H1 (cell line): ENCODE results near the gene VSNL1. TPM values are rescaled to one million over a fixed set of nuclear protein-coding genes. Genes with fewer than 3 reads are reported as not detected.

Experiments
- BACH1 ChIP-seq: IDR thresholded peaks from 2 replicates; pipeline ENCODE4 v1.6.1; 2012; ENCODE audit warnings: low read length, improper control_type of control experiment
- BCL11A ChIP-seq, 2 experiments: IDR thresholded peaks; one replicate each; pipeline ENCODE4 v1.6.1; 2011; ENCODE audit warnings: low read depth in 2 of 2, low read length in 2 of 2, mild to moderate bottlenecking in 2 of 2
- BRCA1 ChIP-seq: IDR thresholded peaks from 2 replicates; pipeline ENCODE4 v1.6.1; 2012; ENCODE audit warnings: low read depth, low read length, improper control_type of control experiment
- CHD1 ChIP-seq: IDR thresholded peaks from 2 replicates; pipeline ENCODE4 v1.6.1; 2012; ENCODE audit warnings: low read depth, low read length, improper control_type of control experiment
- CHD7 ChIP-seq: fragments of 300-600 bp; sonication (generic); IDR thresholded peaks from 2 replicates; pipeline ENCODE4 v1.7.1; 2012; ENCODE audit warnings: low read length, moderate library complexity, mild to moderate bottlenecking, inconsistent platforms; ENCODE audit not compliant: insufficient replicate concordance
- CREB1 ChIP-seq: IDR thresholded peaks from 2 replicates; pipeline ENCODE4 v1.6.1; 2012; ENCODE audit warnings: inconsistent platforms
- HDAC6 ChIP-seq: IDR thresholded peaks from one replicate; pipeline ENCODE4 v1.7.1; 2012; ENCODE audit warnings: low read depth, mild to moderate bottlenecking, inconsistent platforms, low read length, moderate library complexity
- POLR2A ChIP-seq, 2 experiments: IDR thresholded peaks; 1 replicate in 1 of 2; 2 replicates in 1 of 2; pipeline ENCODE4 v1.6.1; 2011; ENCODE audit warnings: low read depth in 2 of 2, low read length in 2 of 2, mild to moderate bottlenecking in 2 of 2; ENCODE audit errors: control extremely low read depth in 1 of 2
- RFX5 ChIP-seq: IDR thresholded peaks from 2 replicates; pipeline ENCODE4 v1.6.1; 2011; ENCODE audit warnings: low read depth, low read length, improper control_type of control experiment, borderline replicate concordance
- SIX5 ChIP-seq: IDR thresholded peaks from 2 replicates; pipeline ENCODE4 v1.6.1; 2011; ENCODE audit warnings: mild to moderate bottlenecking, low read depth, low read length
- TBP ChIP-seq: IDR thresholded peaks from 2 replicates; pipeline ENCODE4 v1.6.1; 2011; ENCODE audit warnings: low read depth, low read length, improper control_type of control experiment
- ZNF274 ChIP-seq: IDR thresholded peaks from 2 replicates; pipeline ENCODE4 v1.7.0; 2012; ENCODE audit warnings: low read length, borderline replicate concordance; ENCODE audit errors: extremely low read depth
- polyA plus RNA-seq, 7 experiments: library from polyadenylated mRNA; depleted of rRNA in 3 of 7; stranded (reverse) in 5 of 7; unstranded in 2 of 7; fragments of >200 nt in 5 of 7; fragments of 200-250 nt in 2 of 7; gene quantifications; 1 replicate in 5 of 7; 2 replicates in 1 of 7; 4 replicates in 1 of 7; pipeline versions ENCODE4 v1.2.1 to v1.2.3, GENCODE V29; 2011 to 2013; ENCODE audit warnings: missing spikeins in 2 of 7, mixed read lengths in 2 of 7
- total RNA-seq: library from RNA; stranded (reverse); fragmentation: NEBNext Ultra II Directional; extraction: Animal tissue kit (Norgen Biotek cat#: 25700); gene quantifications from 2 replicates; pipeline ENCODE4 v1.2.1, GENCODE V29; 2021

VSNL1 gene
- total and polyA plus RNA-seq, 2 of the 8 experiments (the other 6 are each of a cell fraction or from before 2014, with no cell fraction given): 49.4 to 108 TPM

DNA sequence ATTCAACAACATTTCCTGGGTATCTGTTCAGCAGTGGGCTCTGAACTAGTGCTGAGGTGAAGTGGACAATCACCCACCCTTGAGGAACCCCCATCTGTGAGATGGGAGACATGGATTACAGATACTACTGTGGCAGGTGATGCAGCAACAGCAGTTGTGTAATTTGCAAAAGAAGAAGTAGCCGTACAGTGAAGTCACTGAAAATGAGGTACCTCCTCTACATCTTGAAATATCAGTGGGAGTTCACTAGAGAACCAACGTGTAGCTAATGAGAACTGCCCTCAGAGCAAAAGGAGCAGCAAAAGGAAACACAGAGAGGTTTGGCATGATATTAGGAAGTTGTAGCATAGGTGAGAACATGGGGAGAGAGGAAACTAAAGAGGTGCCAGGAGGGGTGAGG, 41.3 kb downstream of the VSNL1 start (continued):
- TF ChIP-seq CHD7 (no peak), HDAC6 (no peak), TBP (no peak), BRCA1 (no peak), CREB1 (no peak), BCL11A (IDR thresholded peaks at IDR 0.05; ENCODE audit: low read depth in 2 of 2, low read length in 2 of 2) (no peak), ZNF274 (no peak), CHD1 (no peak), POLR2A (IDR thresholded peaks at IDR 0.05; ENCODE audit: control extremely low read depth in 1 of 2, low read depth in 2 of 2, low read length in 2 of 2) (no peak), RFX5 (no peak), BACH1 (no peak), SIX5 (no peak)
